CD14-positive monocyte (primary cell): ENCODE results near the gene SIRT7. TPM values are rescaled to one million over a fixed set of nuclear protein-coding genes. Genes with fewer than 3 reads are reported as not detected.

Experiments used
- DNase-seq, 3 donors: peaks; one replicate each; pipeline ENCODE4 v3.0.0-alpha.2; 2011 to 2022
- H2AFZ ChIP-seq: 2 replicates; pipeline ENCODE4 v1.6.0; 2012; ENCODE audit warnings: mild to moderate bottlenecking, low read depth, low read length, inconsistent platforms; ENCODE audit not compliant: insufficient read depth, poor library complexity, severe bottlenecking
- H3K27ac ChIP-seq, 2 donors: 1 replicate in 1 of 2; 2 replicates in 1 of 2; pipeline ENCODE4 v1.5.1; 2012 to 2013; ENCODE audit warnings: low read length in 2 of 2, control low read depth in 1 of 2, inconsistent platforms in 1 of 2, low read depth in 1 of 2, mild to moderate bottlenecking in 1 of 2
- H3K27me3 ChIP-seq, 2 donors: one replicate each; pipeline versions ENCODE4 v1.6.0 to v1.6.1; 2011 to 2013; ENCODE audit warnings: low read length in 2 of 2; ENCODE audit not compliant: control insufficient read depth in 2 of 2, insufficient read depth in 2 of 2
- H3K36me3 ChIP-seq, 2 donors: replicated peaks in 1 of 2; 1 replicate in 1 of 2; 2 replicates in 1 of 2; pipeline versions ENCODE4 v1.5.1 to v1.6.1; 2012 to 2013; ENCODE audit warnings: low read length in 2 of 2, control low read depth in 1 of 2, inconsistent platforms in 1 of 2, mild to moderate bottlenecking in 1 of 2; ENCODE audit not compliant: insufficient read depth in 2 of 2, control insufficient read depth in 1 of 2
- H3K4me1 ChIP-seq, 2 donors: 1 replicate in 1 of 2; 2 replicates in 1 of 2; pipeline versions ENCODE4 v1.5.1 to v1.6.1; 2012 to 2013; ENCODE audit warnings: low read length in 2 of 2, control low read depth in 1 of 2, inconsistent platforms in 1 of 2, mild to moderate bottlenecking in 1 of 2, moderate library complexity in 1 of 2; ENCODE audit not compliant: insufficient read depth in 2 of 2, control insufficient read depth in 1 of 2
- H3K4me2 ChIP-seq: replicated peaks from 2 replicates; pipeline ENCODE3; 2012; ENCODE audit warnings: low read length, moderate library complexity, mild to moderate bottlenecking; ENCODE audit not compliant: poor library complexity, severe bottlenecking; ENCODE audit errors: extremely low read depth
- H3K4me3 ChIP-seq, 3 experiments: fragments of 200-600 bp in 1 of 3; sonication (generic) in 1 of 3; replicated peaks in 1 of 3; 1 replicate in 2 of 3; 2 replicates in 1 of 3; pipeline ENCODE4 v1.5.1; 2011 to 2013; ENCODE audit warnings: low read length in 3 of 3, mild to moderate bottlenecking in 3 of 3, control low read depth in 2 of 3, low read depth in 2 of 3, inconsistent platforms in 1 of 3, moderate library complexity in 1 of 3
- H3K79me2 ChIP-seq: 2 replicates; pipeline ENCODE4 v1.6.0; 2012; ENCODE audit warnings: mild to moderate bottlenecking, control low read depth, inconsistent platforms, low read length, moderate library complexity; ENCODE audit not compliant: insufficient read depth
- H3K9ac ChIP-seq: 2 replicates; pipeline ENCODE4 v1.6.0; 2017; ENCODE audit warnings: low read length, mild to moderate bottlenecking; ENCODE audit not compliant: insufficient read depth, poor library complexity, severe bottlenecking
- H3K9me3 ChIP-seq, 2 donors: replicated peaks in 1 of 2; 1 replicate in 1 of 2; 2 replicates in 1 of 2; pipeline versions ENCODE4 v1.5.1 to v1.6.1; 2012 to 2013; ENCODE audit warnings: low read length in 2 of 2, control low read depth in 1 of 2; ENCODE audit not compliant: control insufficient read depth in 1 of 2, insufficient read depth in 1 of 2
- H4K20me1 ChIP-seq: 2 replicates; pipeline ENCODE4 v1.6.0; 2012; ENCODE audit warnings: mild to moderate bottlenecking, low read length, control low read depth, moderate library complexity; ENCODE audit not compliant: insufficient read depth
- H3K27ac Mint-ChIP-seq, 7 donors: one replicate each; pipeline ENCODE4 v1.8.0; 2020; ENCODE audit warnings: mild to moderate bottlenecking in 7 of 7, mixed read lengths in 7 of 7, moderate library complexity in 6 of 7, inconsistent platforms in 2 of 7
- H3K27me3 Mint-ChIP-seq, 3 donors: one replicate each; pipeline ENCODE4 v1.8.0; 2021 to 2022; ENCODE audit warnings: low read depth in 3 of 3, mild to moderate bottlenecking in 3 of 3, mixed read lengths in 3 of 3, moderate library complexity in 3 of 3, inconsistent platforms in 1 of 3
- H3K36me3 Mint-ChIP-seq, 2 donors: one replicate each; pipeline ENCODE4 v1.8.0; 2020; ENCODE audit warnings: mixed read lengths in 2 of 2, inconsistent platforms in 1 of 2, mild to moderate bottlenecking in 1 of 2
- H3K4me1 Mint-ChIP-seq: one replicate; pipeline ENCODE4 v1.8.0; 2020; ENCODE audit warnings: mild to moderate bottlenecking, mixed read lengths
- H3K4me3 Mint-ChIP-seq, 2 donors: one replicate each; pipeline ENCODE4 v1.8.0; 2020; ENCODE audit warnings: mild to moderate bottlenecking in 2 of 2, mixed read lengths in 2 of 2, moderate library complexity in 1 of 2
- H3K9me3 Mint-ChIP-seq, 7 donors: one replicate each; pipeline ENCODE4 v1.8.0; 2020 to 2022; ENCODE audit warnings: mixed read lengths in 7 of 7, mild to moderate bottlenecking in 6 of 7, moderate library complexity in 6 of 7, inconsistent platforms in 2 of 7
- CTCF ChIP-seq: fragments of 200-600 bp; IDR thresholded peaks from one replicate; pipeline ENCODE4 v1.8.0; 2022; ENCODE audit warnings: antibody characterized with exemption, mild to moderate bottlenecking
- WGBS: methylation state at CpG from one replicate; pipeline ENCODE4 v1.1.5; 2013; ENCODE audit warnings: missing lambda C conversion rate; ENCODE audit not compliant: insufficient coverage; 5-methylcytosine and 5-hydroxymethylcytosine counted together
- intact Hi-C, 2 donors: fragments of 100-400 bp; cut with micrococcal nuclease; formaldehyde crosslinking; loops; one replicate each; pipeline versions ENCODE4 v1.15.0 to v1.15.1; 2023
- polyA plus RNA-seq, 3 donors: library from polyadenylated mRNA; depleted of rRNA in 1 of 3; unstranded in 2 of 3; stranded (reverse) in 1 of 3; fragments of 300-500 nt in 2 of 3; fragments of >200 nt in 1 of 3; fragmentation: Illumina TruSeq in 2 of 3; gene quantifications; 1 replicate in 2 of 3; 2 replicates in 1 of 3; pipeline ENCODE4 v1.2.3, GENCODE V29; 2012 to 2021

The SIRT7 gene
- polyA plus RNA-seq, 3 donors, result 22.5 to 73.5 (median 23.7) TPM

- H3K9ac ChIP-seq, result no peak overlapping the region
- Mint-ChIP-seq H3K36me3 (peaks cover 63 to 75% of the 10 kb centered on the region in 2 donors), H3K27me3 (peaks cover 19 to 33% (median 21%) of the 10 kb centered on the region in 3 donors), H3K9me3 (peaks cover 0 to 12% (median 0%) of the 10 kb centered on the region in 7 donors), H3K4me3 (no peak overlapping the region), H3K27ac (no peak overlapping the region), H3K4me1 (peaks cover 2% of the 10 kb centered on the region)
- H3K27me3 ChIP-seq, result peaks cover 3 to 20% of the 10 kb centered on the region in 2 donors
- TF ChIP-seq CTCF, result no peak
- peaks cover 38 to 66% of the 10 kb centered on the region in 2 donors for H3K36me3 ChIP-seq
- no peak overlapping the region for H3K4me2 ChIP-seq
- H3K79me2 ChIP-seq, result peaks cover 5% of the 10 kb centered on the region
- no peaks in the 10 kb centered on the region for H3K9me3 ChIP-seq
- no peak overlapping the region for H3K27ac ChIP-seq
- 94% methylated on average over 22 of the region's 22 CpGs for WGBS
- no peak for DNase-seq
- no peak overlapping the region for H3K4me3 ChIP-seq
- peaks cover 27% of the 10 kb centered on the region for H4K20me1 ChIP-seq
- peaks cover 0 to 12% of the 10 kb centered on the region in 2 donors for H3K4me1 ChIP-seq
- H2AFZ ChIP-seq, result no peak overlapping the region
- intact Hi-C loops, result no loop called here
These were observed 18.3 kb downstream of the SIRT7 start for GRCh38 chr17:81899514-81900166.

GRCh38 chr17:81898885-81899284 is 19.1 kb downstream of the SIRT7 start:
- Mint-ChIP-seq H3K4me1 (peaks cover 2% of the 10 kb centered on the region), H3K4me3 (no peak overlapping the region), H3K27me3 (peaks cover 19 to 33% (median 21%) of the 10 kb centered on the region in 3 donors), H3K9me3 (peaks cover 0 to 12% (median 0%) of the 10 kb centered on the region in 7 donors), H3K27ac (no peak overlapping the region), H3K36me3 (peaks cover 62 to 72% of the 10 kb centered on the region in 2 donors)
- Histone ChIP-seq H3K27me3 (peaks cover 3 to 20% of the 10 kb centered on the region in 2 donors), H3K9me3 (no peaks in the 10 kb centered on the region), H4K20me1 (peaks cover 27% of the 10 kb centered on the region), H3K9ac (no peak overlapping the region), H3K36me3 (peaks cover 40 to 64% of the 10 kb centered on the region in 2 donors), H3K27ac (no peak overlapping the region), H3K4me2 (no peak overlapping the region), H3K4me1 (peaks cover 0 to 12% of the 10 kb centered on the region in 2 donors), H3K79me2 (peaks cover 11% of the 10 kb centered on the region), H2AFZ (no peak overlapping the region), H3K4me3 (no peak overlapping the region)
- DNase-seq, result no peak
- WGBS, result 100% methylated on average over 9 of the region's 9 CpGs
- TF ChIP-seq CTCF, result no peak
- intact Hi-C loops, result no loop called here
